Neural cell (in vitro differentiated cells): ENCODE measurements around the gene DPP6. TPM values are rescaled to one million over a fixed set of nuclear protein-coding genes. Genes with fewer than 3 reads are reported as not detected.

Experiments
- H2AFZ ChIP-seq: fragments of 200-600, 300-800 bp; sonication (generic), shearing (Covaris generic); 2 replicates; pipeline ENCODE4 v1.6.0; 2014; ENCODE audit warnings: low read depth, mild to moderate bottlenecking, antibody characterized with exemption, low read length, moderate library complexity
- H3F3A ChIP-seq: fragments of 200-600 bp; shearing (Covaris generic); 2 replicates; pipeline ENCODE4 v1.6.1; 2016; ENCODE audit warnings: mild to moderate bottlenecking, moderate library complexity, mixed read lengths, antibody characterized with exemption, low read length; ENCODE audit not compliant: insufficient read depth, poor library complexity, severe bottlenecking
- H3K27ac ChIP-seq: fragments of 200-600, 300-800 bp; sonication (generic), shearing (Covaris generic); 2 replicates; pipeline ENCODE4 v1.5.1; 2014; ENCODE audit warnings: mild to moderate bottlenecking, low read length, moderate library complexity
- H3K27me3 ChIP-seq: fragments of 300-800, 200-600 bp; sonication (generic), shearing (Covaris generic); 2 replicates; pipeline ENCODE4 v1.6.0; 2014; ENCODE audit warnings: mild to moderate bottlenecking, low read depth, low read length, moderate library complexity; ENCODE audit not compliant: insufficient read depth
- H3K36me3 ChIP-seq: fragments of 300-800, 200-600 bp; sonication (generic), shearing (Covaris generic); 2 replicates; pipeline ENCODE4 v1.5.1; 2014; ENCODE audit warnings: mild to moderate bottlenecking, antibody characterized with exemption, low read length, moderate library complexity; ENCODE audit not compliant: insufficient read depth
- H3K4me2 ChIP-seq: fragments of 300-800, 200-600 bp; sonication (generic), shearing (Covaris generic); 2 replicates; pipeline ENCODE4 v1.6.0; 2014; ENCODE audit warnings: mild to moderate bottlenecking, low read length
- H3K4me3 ChIP-seq: fragments of 300-800, 200-600 bp; sonication (generic), shearing (Covaris generic); 2 replicates; pipeline ENCODE4 v1.5.1; 2014; ENCODE audit warnings: mild to moderate bottlenecking, low read length, moderate library complexity
- H3K79me2 ChIP-seq: fragments of 200-600 bp; shearing (Covaris generic); replicated peaks from 2 replicates; pipeline ENCODE4 v1.6.0; 2014; ENCODE audit warnings: mild to moderate bottlenecking, low read length, moderate library complexity; ENCODE audit not compliant: insufficient read depth
- H3K9ac ChIP-seq: fragments of 300-800, 200-600 bp; sonication (generic), shearing (Covaris generic); 2 replicates; pipeline ENCODE4 v1.6.1; 2016; ENCODE audit warnings: mild to moderate bottlenecking, low read length, mixed read lengths
- H3K9me2 ChIP-seq: fragments of 200-600 bp; shearing (Covaris generic); 2 replicates; pipeline ENCODE4 v1.6.1; 2016; ENCODE audit warnings: mild to moderate bottlenecking, low read length, mixed read lengths; ENCODE audit not compliant: insufficient read depth
- H3K9me3 ChIP-seq: fragments of 200-600, 300-800 bp; sonication (generic), shearing (Covaris generic); 2 replicates; pipeline ENCODE4 v1.6.1; 2016; ENCODE audit warnings: mild to moderate bottlenecking, mixed run types, low read length, moderate library complexity, mixed read lengths
- H4K20me1 ChIP-seq: fragments of 200-600 bp; shearing (Covaris generic); 2 replicates; pipeline ENCODE4 v1.6.1; 2016; ENCODE audit warnings: mild to moderate bottlenecking, mixed run types; ENCODE audit not compliant: insufficient read depth
- EP300 ChIP-seq: fragments of 450-650 bp; conservative IDR thresholded peaks from 2 replicates; pipeline ENCODE4 v1.6.1; 2014; ENCODE audit warnings: antibody characterized with exemption, mild to moderate bottlenecking, moderate library complexity; ENCODE audit not compliant: poor library complexity, severe bottlenecking
- EZH2 ChIP-seq: fragments of 200-600, 300-800 bp; shearing (Covaris generic), sonication (generic); IDR thresholded peaks from 2 replicates; pipeline ENCODE4 v1.6.1; 2014; ENCODE audit warnings: antibody characterized with exemption, low read length, borderline replicate concordance, mild to moderate bottlenecking; ENCODE audit not compliant: insufficient read depth, poor library complexity, severe bottlenecking
- MXI1 ChIP-seq: fragments of 450-650 bp; conservative IDR thresholded peaks from 2 replicates; pipeline ENCODE4 v1.6.1; 2014; ENCODE audit warnings: antibody characterized with exemption, mild to moderate bottlenecking; ENCODE audit not compliant: poor library complexity, severe bottlenecking
- POLR2AphosphoS5 ChIP-seq: IDR thresholded peaks from 2 replicates; pipeline ENCODE4 v1.6.1; 2012
- RAD21 ChIP-seq: fragments of 450-650 bp; conservative IDR thresholded peaks from 2 replicates; pipeline ENCODE4 v1.6.1; 2014; ENCODE audit warnings: antibody characterized with exemption, mild to moderate bottlenecking, moderate library complexity
- SMC3 ChIP-seq: fragments of 450-650 bp; conservative IDR thresholded peaks from 2 replicates; pipeline ENCODE4 v1.6.1; 2014; ENCODE audit warnings: antibody characterized with exemption, mild to moderate bottlenecking, moderate library complexity; ENCODE audit not compliant: poor library complexity
- TAF1 ChIP-seq: IDR thresholded peaks from 2 replicates; pipeline ENCODE4 v1.6.1; 2012; ENCODE audit warnings: low read depth
- polyA plus RNA-seq: library from polyadenylated mRNA; depleted of rRNA; stranded (reverse); fragments of >200 nt; gene quantifications from 2 replicates; pipeline ENCODE4 v1.2.3, GENCODE V29; 2014
- TF ChIP-seq, protein P1 (sequence below): IDR thresholded peaks from 2 replicates; pipeline ENCODE4 v1.6.1; 2012; ENCODE audit warnings: borderline replicate concordance
- TF ChIP-seq, protein P2 (sequence below): fragments of 450-650 bp; IDR thresholded peaks from 2 replicates; pipeline ENCODE4 v1.5.1; 2014; ENCODE audit warnings: antibody characterized with exemption, mild to moderate bottlenecking, moderate library complexity; ENCODE audit not compliant: poor library complexity, severe bottlenecking

DPP6 gene
- polyA plus RNA-seq, 1 donor from 2014 or later: 20.4 TPM

DNA sequence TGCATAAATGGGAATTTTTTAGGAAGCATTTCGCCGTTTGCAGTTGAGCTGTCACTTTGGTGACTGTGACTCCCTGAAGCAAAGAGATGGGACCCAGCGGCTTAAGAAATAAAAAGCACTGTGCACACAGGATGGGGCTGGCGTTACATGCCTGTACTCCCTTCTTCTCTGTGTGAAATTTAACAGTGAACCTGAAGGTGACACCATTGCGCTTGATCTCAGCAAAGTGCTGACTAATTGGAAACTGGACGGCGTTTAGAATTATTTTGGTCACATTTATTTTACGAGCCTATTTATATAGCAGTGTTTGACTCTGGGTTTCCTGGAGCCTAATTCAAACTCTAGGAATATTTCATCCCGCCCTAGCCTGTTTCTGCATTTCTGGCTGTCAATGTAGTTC is 804.5 kb downstream of the DPP6 start:
- Histone ChIP-seq H3K27ac (no peak overlapping the region), H3K9me2 (no peaks in the 10 kb centered on the region), H3K9me3 (no peaks in the 10 kb centered on the region), H3K79me2 (no peaks in the 10 kb centered on the region), H3K9ac (no peak overlapping the region), H3F3A (no peaks in the 10 kb centered on the region), H3K4me3 (no peak overlapping the region), H3K27me3 (no peaks in the 10 kb centered on the region), H4K20me1 (no peaks in the 10 kb centered on the region), H2AFZ (no peak overlapping the region), H3K36me3 (no peaks in the 10 kb centered on the region), H3K4me2 (no peak overlapping the region)
- TF ChIP-seq MXI1: no peak
- TF ChIP-seq, protein P1, sequence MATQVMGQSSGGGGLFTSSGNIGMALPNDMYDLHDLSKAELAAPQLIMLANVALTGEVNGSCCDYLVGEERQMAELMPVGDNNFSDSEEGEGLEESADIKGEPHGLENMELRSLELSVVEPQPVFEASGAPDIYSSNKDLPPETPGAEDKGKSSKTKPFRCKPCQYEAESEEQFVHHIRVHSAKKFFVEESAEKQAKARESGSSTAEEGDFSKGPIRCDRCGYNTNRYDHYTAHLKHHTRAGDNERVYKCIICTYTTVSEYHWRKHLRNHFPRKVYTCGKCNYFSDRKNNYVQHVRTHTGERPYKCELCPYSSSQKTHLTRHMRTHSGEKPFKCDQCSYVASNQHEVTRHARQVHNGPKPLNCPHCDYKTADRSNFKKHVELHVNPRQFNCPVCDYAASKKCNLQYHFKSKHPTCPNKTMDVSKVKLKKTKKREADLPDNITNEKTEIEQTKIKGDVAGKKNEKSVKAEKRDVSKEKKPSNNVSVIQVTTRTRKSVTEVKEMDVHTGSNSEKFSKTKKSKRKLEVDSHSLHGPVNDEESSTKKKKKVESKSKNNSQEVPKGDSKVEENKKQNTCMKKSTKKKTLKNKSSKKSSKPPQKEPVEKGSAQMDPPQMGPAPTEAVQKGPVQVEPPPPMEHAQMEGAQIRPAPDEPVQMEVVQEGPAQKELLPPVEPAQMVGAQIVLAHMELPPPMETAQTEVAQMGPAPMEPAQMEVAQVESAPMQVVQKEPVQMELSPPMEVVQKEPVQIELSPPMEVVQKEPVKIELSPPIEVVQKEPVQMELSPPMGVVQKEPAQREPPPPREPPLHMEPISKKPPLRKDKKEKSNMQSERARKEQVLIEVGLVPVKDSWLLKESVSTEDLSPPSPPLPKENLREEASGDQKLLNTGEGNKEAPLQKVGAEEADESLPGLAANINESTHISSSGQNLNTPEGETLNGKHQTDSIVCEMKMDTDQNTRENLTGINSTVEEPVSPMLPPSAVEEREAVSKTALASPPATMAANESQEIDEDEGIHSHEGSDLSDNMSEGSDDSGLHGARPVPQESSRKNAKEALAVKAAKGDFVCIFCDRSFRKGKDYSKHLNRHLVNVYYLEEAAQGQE: no peak
- TF ChIP-seq EP300: no peak
- TF ChIP-seq RAD21: no peak
- no peak for TF ChIP-seq SMC3
- no peak for TF ChIP-seq EZH2
- no peak for TF ChIP-seq POLR2AphosphoS5
- TF ChIP-seq, protein P2, sequence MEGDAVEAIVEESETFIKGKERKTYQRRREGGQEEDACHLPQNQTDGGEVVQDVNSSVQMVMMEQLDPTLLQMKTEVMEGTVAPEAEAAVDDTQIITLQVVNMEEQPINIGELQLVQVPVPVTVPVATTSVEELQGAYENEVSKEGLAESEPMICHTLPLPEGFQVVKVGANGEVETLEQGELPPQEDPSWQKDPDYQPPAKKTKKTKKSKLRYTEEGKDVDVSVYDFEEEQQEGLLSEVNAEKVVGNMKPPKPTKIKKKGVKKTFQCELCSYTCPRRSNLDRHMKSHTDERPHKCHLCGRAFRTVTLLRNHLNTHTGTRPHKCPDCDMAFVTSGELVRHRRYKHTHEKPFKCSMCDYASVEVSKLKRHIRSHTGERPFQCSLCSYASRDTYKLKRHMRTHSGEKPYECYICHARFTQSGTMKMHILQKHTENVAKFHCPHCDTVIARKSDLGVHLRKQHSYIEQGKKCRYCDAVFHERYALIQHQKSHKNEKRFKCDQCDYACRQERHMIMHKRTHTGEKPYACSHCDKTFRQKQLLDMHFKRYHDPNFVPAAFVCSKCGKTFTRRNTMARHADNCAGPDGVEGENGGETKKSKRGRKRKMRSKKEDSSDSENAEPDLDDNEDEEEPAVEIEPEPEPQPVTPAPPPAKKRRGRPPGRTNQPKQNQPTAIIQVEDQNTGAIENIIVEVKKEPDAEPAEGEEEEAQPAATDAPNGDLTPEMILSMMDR: no peak
- no peak for TF ChIP-seq TAF1

DNA sequence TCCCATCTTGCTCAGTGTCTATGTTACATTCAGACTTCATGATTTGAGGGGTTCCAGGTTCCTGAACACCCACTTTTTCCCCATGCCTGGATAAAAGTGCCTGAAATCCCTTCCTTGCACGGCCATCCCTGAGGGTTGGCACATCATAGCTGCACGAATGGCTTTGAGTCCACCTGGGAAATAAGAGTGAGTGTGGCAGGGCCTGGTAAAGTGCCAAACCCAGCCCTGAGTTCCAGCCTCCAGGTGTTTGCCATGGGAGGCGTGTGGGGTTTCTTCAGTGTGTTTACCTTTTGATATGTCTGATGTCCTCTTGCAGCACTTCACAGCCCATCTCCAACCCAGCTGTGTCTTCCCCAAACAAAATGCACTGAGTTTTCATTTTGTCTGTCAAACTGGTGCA is 805.0 kb downstream of the DPP6 start:
- Histone ChIP-seq H3K9ac (no peak overlapping the region), H4K20me1 (no peaks in the 10 kb centered on the region), H3K4me3 (no peak overlapping the region), H3K79me2 (no peaks in the 10 kb centered on the region), H3K9me3 (no peaks in the 10 kb centered on the region), H3K9me2 (no peaks in the 10 kb centered on the region), H3K36me3 (no peaks in the 10 kb centered on the region), H3K4me2 (no peak overlapping the region), H2AFZ (no peak overlapping the region), H3K27me3 (no peaks in the 10 kb centered on the region), H3F3A (no peaks in the 10 kb centered on the region), H3K27ac (no peak overlapping the region)
- TF ChIP-seq, protein P2: no peak
- TF ChIP-seq RAD21 (no peak), SMC3 (no peak), TAF1 (no peak), MXI1 (no peak), POLR2AphosphoS5 (no peak), EP300 (no peak)
